GM12878 (cell line): ENCODE results near the gene XPNPEP3. TPM values are rescaled to one million over a fixed set of nuclear protein-coding genes. Genes with fewer than 3 reads are reported as not detected.

Experiments used
- BHLHE40 ChIP-seq, 2 experiments: fragments of 450-650 bp in 1 of 2; IDR thresholded peaks; 2 replicates each; pipeline ENCODE4 v1.6.1; 2011 to 2017; ENCODE audit warnings: low read depth in 2 of 2, borderline replicate concordance in 1 of 2, improper control_type of control experiment in 1 of 2, low read length in 1 of 2, mild to moderate bottlenecking in 1 of 2
- CBX3 ChIP-seq: fragments of 200-600 bp; sonication (generic); IDR thresholded peaks from 2 replicates; pipeline ENCODE4 v1.6.1; 2016; ENCODE audit warnings: low read depth, borderline replicate concordance
- EP300 ChIP-seq, 2 experiments: fragments of 150-350 bp in 1 of 2; IDR thresholded peaks; 2 replicates each; pipeline ENCODE4 v1.6.1; 2011 to 2012; ENCODE audit warnings: low read depth in 2 of 2, low read length in 2 of 2, borderline replicate concordance in 1 of 2, improper control_type of control experiment in 1 of 2, inconsistent platforms in 1 of 2; ENCODE audit not compliant: control insufficient read depth in 1 of 2
- ESRRA ChIP-seq: IDR thresholded peaks from 2 replicates; pipeline ENCODE4 v1.6.1; 2012; ENCODE audit warnings: mild to moderate bottlenecking, low read length, improper control_type of control experiment
- FOXK2 ChIP-seq: fragments of 450-650 bp; IDR thresholded peaks from 2 replicates; pipeline ENCODE4 v1.6.1; 2017; ENCODE audit warnings: mild to moderate bottlenecking, moderate library complexity
- GATAD2B ChIP-seq: fragments of 450-650 bp; conservative IDR thresholded peaks from 2 replicates; pipeline ENCODE4 v1.6.1; 2017; ENCODE audit warnings: low read depth, mild to moderate bottlenecking, moderate library complexity
- JUNB ChIP-seq: IDR thresholded peaks from 2 replicates; pipeline ENCODE4 v1.6.1; 2016; ENCODE audit warnings: antibody characterized with exemption, mild to moderate bottlenecking
- MEF2B ChIP-seq: fragments of 450-650 bp; IDR thresholded peaks from 2 replicates; pipeline ENCODE4 v1.6.1; 2018; ENCODE audit warnings: mild to moderate bottlenecking, moderate library complexity; ENCODE audit not compliant: partially characterized antibody, poor library complexity, severe bottlenecking
- NFYB ChIP-seq: IDR thresholded peaks from 2 replicates; pipeline ENCODE4 v1.6.1; 2011; ENCODE audit warnings: low read depth, mild to moderate bottlenecking, low read length, improper control_type of control experiment, moderate library complexity; ENCODE audit not compliant: insufficient read depth
- POLR2AphosphoS2 ChIP-seq: IDR thresholded peaks from 2 replicates; pipeline ENCODE4 v1.6.1; 2011; ENCODE audit warnings: low read depth, mild to moderate bottlenecking, low read length, improper control_type of control experiment, moderate library complexity
- POLR2AphosphoS5 ChIP-seq: IDR thresholded peaks from 2 replicates; pipeline ENCODE4 v1.6.1; 2011; ENCODE audit warnings: mild to moderate bottlenecking, low read length, inconsistent platforms
- RB1 ChIP-seq: fragments of 450-650 bp; formaldehyde crosslinking; IDR thresholded peaks from 2 replicates; pipeline ENCODE4 v1.6.1; 2017; ENCODE audit warnings: mild to moderate bottlenecking, borderline replicate concordance
- RFX5 ChIP-seq: IDR thresholded peaks from 2 replicates; pipeline ENCODE4 v1.6.1; 2011; ENCODE audit warnings: low read depth, low read length, improper control_type of control experiment
- SIX5 ChIP-seq: IDR thresholded peaks from 2 replicates; pipeline ENCODE4 v1.6.1; 2011; ENCODE audit warnings: mild to moderate bottlenecking, low read depth, low read length, moderate library complexity; ENCODE audit not compliant: severe bottlenecking
- STAT1 ChIP-seq: fragments of 450-650 bp; conservative IDR thresholded peaks from 2 replicates; pipeline ENCODE4 v1.6.1; 2014; ENCODE audit warnings: antibody characterized with exemption, mild to moderate bottlenecking
- YBX1 ChIP-seq: fragments of 450-650 bp; IDR thresholded peaks from 2 replicates; pipeline ENCODE4 v1.6.1; 2016; ENCODE audit warnings: antibody characterized with exemption
- ZBTB33 ChIP-seq: fragments of 450-650 bp; IDR thresholded peaks from 2 replicates; pipeline ENCODE4 v1.6.1; 2017; ENCODE audit warnings: mild to moderate bottlenecking
- ZNF207 ChIP-seq: fragments of 450-650 bp; IDR thresholded peaks from 2 replicates; pipeline ENCODE4 v1.6.1; 2014; ENCODE audit warnings: antibody characterized with exemption, mild to moderate bottlenecking, borderline replicate concordance
- polyA plus RNA-seq, 11 experiments: library from polyadenylated mRNA; depleted of rRNA in 4 of 11; unstranded in 6 of 11; stranded (reverse) in 5 of 11; fragments of >200 nt; fragmentation: Nextera tagmentation in 4 of 11; fragmentation: Illumina TruSeq in 1 of 11; extraction: Ambion mirVana in 4 of 11; extraction: Trizol in 1 of 11; gene quantifications; 1 replicate in 1 of 11; 2 replicates in 10 of 11; pipeline versions ENCODE4 v1.2.1 to v1.2.3, GENCODE V29; 2011 to 2016; ENCODE audit warnings: inconsistent platforms in 2 of 11, missing spikeins in 2 of 11, low read depth in 1 of 11
- total RNA-seq, 4 experiments: library from RNA; depleted of rRNA in 3 of 4; stranded (reverse); fragments of >200 nt in 3 of 4; fragmentation: Illumina TruSeq in 1 of 4; extraction: Trizol in 1 of 4; gene quantifications; 2 replicates each; pipeline versions ENCODE4 v1.2.1 to v1.2.3, GENCODE V29; 2013 to 2021
- TF ChIP-seq, protein P1 (sequence below): IDR thresholded peaks from 2 replicates; pipeline ENCODE4 v1.6.1; 2012; ENCODE audit warnings: low read depth, low read length, improper control_type of control experiment
- TF ChIP-seq, protein P2 (sequence below): fragments of 450-650 bp; IDR thresholded peaks from 2 replicates; pipeline ENCODE4 v1.6.1; 2017; ENCODE audit warnings: antibody characterized with exemption, mild to moderate bottlenecking, moderate library complexity
- TF ChIP-seq, protein P3 (sequence below), 3 experiments: IDR thresholded peaks in 2 of 3; conservative IDR thresholded peaks in 1 of 3; 2 replicates each; pipeline ENCODE4 v1.5.1; 2011; ENCODE audit warnings: low read depth in 3 of 3, low read length in 3 of 3, mild to moderate bottlenecking in 3 of 3, control low read depth in 2 of 3, moderate library complexity in 2 of 3, inconsistent platforms in 1 of 3, mixed read lengths in 1 of 3; ENCODE audit not compliant: control insufficient read depth in 2 of 3, insufficient read depth in 1 of 3; ENCODE audit errors: extremely low read depth in 1 of 3

XPNPEP3 gene
- total and polyA plus RNA-seq, 10 of the 15 experiments (the other 5 are each of a cell fraction or from before 2014, with no cell fraction given), result 6.7 to 19.9 (median 11.7) TPM

- TF ChIP-seq, protein P1, sequence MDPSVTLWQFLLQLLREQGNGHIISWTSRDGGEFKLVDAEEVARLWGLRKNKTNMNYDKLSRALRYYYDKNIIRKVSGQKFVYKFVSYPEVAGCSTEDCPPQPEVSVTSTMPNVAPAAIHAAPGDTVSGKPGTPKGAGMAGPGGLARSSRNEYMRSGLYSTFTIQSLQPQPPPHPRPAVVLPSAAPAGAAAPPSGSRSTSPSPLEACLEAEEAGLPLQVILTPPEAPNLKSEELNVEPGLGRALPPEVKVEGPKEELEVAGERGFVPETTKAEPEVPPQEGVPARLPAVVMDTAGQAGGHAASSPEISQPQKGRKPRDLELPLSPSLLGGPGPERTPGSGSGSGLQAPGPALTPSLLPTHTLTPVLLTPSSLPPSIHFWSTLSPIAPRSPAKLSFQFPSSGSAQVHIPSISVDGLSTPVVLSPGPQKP, result no peak
- TF ChIP-seq BHLHE40 (IDR thresholded peaks at IDR 0.05; ENCODE audit: borderline replicate concordance in 1 of 2, low read depth in 2 of 2, low read length in 1 of 2) (peak; percentile 83 to 93), FOXK2 (no peak), RB1 (no peak; the same call in 1 of the 2 replicates), ZBTB33 (no peak), JUNB (no peak), ZNF207 (no peak; the same call in 1 of the 2 replicates), MEF2B (no peak), RFX5 (no peak), ESRRA (peak; percentile 67; the same call in 1 of the 2 replicates), CBX3 (no peak), POLR2AphosphoS2 (no peak), STAT1 (0 out of 2 replicates have a peak, but pooled peaks have one; percentile 26), YBX1 (no peak), POLR2AphosphoS5 (peak; percentile 73; the same call in 1 of the 2 replicates), NFYB (peak; percentile 83), GATAD2B (no peak), EP300 (IDR thresholded peaks at IDR 0.05; ENCODE audit: borderline replicate concordance in 1 of 2, control insufficient read depth in 1 of 2, low read depth in 2 of 2, low read length in 2 of 2) (no peak), SIX5 (no peak)
- TF ChIP-seq, protein P2, sequence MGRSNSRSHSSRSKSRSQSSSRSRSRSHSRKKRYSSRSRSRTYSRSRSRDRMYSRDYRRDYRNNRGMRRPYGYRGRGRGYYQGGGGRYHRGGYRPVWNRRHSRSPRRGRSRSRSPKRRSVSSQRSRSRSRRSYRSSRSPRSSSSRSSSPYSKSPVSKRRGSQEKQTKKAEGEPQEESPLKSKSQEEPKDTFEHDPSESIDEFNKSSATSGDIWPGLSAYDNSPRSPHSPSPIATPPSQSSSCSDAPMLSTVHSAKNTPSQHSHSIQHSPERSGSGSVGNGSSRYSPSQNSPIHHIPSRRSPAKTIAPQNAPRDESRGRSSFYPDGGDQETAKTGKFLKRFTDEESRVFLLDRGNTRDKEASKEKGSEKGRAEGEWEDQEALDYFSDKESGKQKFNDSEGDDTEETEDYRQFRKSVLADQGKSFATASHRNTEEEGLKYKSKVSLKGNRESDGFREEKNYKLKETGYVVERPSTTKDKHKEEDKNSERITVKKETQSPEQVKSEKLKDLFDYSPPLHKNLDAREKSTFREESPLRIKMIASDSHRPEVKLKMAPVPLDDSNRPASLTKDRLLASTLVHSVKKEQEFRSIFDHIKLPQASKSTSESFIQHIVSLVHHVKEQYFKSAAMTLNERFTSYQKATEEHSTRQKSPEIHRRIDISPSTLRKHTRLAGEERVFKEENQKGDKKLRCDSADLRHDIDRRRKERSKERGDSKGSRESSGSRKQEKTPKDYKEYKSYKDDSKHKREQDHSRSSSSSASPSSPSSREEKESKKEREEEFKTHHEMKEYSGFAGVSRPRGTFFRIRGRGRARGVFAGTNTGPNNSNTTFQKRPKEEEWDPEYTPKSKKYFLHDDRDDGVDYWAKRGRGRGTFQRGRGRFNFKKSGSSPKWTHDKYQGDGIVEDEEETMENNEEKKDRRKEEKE, result no peak
- TF ChIP-seq, protein P3, sequence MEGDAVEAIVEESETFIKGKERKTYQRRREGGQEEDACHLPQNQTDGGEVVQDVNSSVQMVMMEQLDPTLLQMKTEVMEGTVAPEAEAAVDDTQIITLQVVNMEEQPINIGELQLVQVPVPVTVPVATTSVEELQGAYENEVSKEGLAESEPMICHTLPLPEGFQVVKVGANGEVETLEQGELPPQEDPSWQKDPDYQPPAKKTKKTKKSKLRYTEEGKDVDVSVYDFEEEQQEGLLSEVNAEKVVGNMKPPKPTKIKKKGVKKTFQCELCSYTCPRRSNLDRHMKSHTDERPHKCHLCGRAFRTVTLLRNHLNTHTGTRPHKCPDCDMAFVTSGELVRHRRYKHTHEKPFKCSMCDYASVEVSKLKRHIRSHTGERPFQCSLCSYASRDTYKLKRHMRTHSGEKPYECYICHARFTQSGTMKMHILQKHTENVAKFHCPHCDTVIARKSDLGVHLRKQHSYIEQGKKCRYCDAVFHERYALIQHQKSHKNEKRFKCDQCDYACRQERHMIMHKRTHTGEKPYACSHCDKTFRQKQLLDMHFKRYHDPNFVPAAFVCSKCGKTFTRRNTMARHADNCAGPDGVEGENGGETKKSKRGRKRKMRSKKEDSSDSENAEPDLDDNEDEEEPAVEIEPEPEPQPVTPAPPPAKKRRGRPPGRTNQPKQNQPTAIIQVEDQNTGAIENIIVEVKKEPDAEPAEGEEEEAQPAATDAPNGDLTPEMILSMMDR (IDR thresholded peaks at IDR 0.05 in 2 of 3, conservative IDR thresholded peaks at IDR 0.05 in 1 of 3; ENCODE audit: control insufficient read depth in 2 of 3, extremely low read depth in 1 of 3, insufficient read depth in 1 of 3, low read depth in 3 of 3, low read length in 3 of 3), result peak; percentile 30 to 41 (median 34); a peak in 3 of 6 replicates
These were observed 38.0 kb upstream of the XPNPEP3 start, which contains the start of gene SLC25A17 (continued) for GRCh38 chr22:40818747-40819598.
